ENCODE data around the gene CEBPA.

Gene CEBPA

GRCh38 chr19:33266974-33267484 lies 35.3 kb downstream of the CEBPA start:
- TF ChIP-seq, protein P1, sequence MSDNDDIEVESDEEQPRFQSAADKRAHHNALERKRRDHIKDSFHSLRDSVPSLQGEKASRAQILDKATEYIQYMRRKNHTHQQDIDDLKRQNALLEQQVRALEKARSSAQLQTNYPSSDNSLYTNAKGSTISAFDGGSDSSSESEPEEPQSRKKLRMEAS (IDR thresholded peaks at IDR 0.05; ENCODE audit: low read depth, low read length) = 0 out of 2 replicates have a peak, but pooled peaks have one; percentile 38
- TF ChIP-seq MYC (IDR thresholded peaks at IDR 0.05; ENCODE audit: low read depth, low read length) (peak; percentile 71), POLR2A (IDR thresholded peaks at IDR 0.05; ENCODE audit: extremely low read depth, insufficient read length) (no peak)
- H3K4me3 ChIP-seq (ENCODE audit: low read depth, low read length) = peak overlapping the region; percentile 43
- DNase-seq (ENCODE audit: low read depth) = peak; percentile 91

- TF ChIP-seq MYC (IDR thresholded peaks at IDR 0.05; ENCODE audit: low read depth, low read length) (no peak), CTCF (IDR thresholded peaks at IDR 0.05; ENCODE audit: low read depth, low read length) (no peak)
- TF ChIP-seq, protein P1 (IDR thresholded peaks at IDR 0.05; ENCODE audit: low read depth, low read length) = no peak
- DNase-seq (ENCODE audit: low read depth) = peak; percentile 29
- H3K4me3 ChIP-seq (ENCODE audit: low read depth, low read length) = no peak overlapping the region
These were observed 37.4 kb downstream of the CEBPA start for GRCh38 chr19:33264881-33265445.

GRCh38 chr19:33263325-33264023 lies 38.9 kb downstream of the CEBPA start:
- DNase-seq (ENCODE audit: low read depth) = peak; percentile 88
- no peak overlapping the region for H3K4me3 ChIP-seq (ENCODE audit: low read depth, low read length)
- TF ChIP-seq MYC (IDR thresholded peaks at IDR 0.05; ENCODE audit: low read depth, low read length) (peak; percentile 47), POLR2A (IDR thresholded peaks at IDR 0.05; ENCODE audit: extremely low read depth, insufficient read length) (no peak), CTCF (IDR thresholded peaks at IDR 0.05; ENCODE audit: low read depth, low read length) (no peak)
- TF ChIP-seq, protein P1 (IDR thresholded peaks at IDR 0.05; ENCODE audit: low read depth, low read length) = peak; percentile 75

DNA sequence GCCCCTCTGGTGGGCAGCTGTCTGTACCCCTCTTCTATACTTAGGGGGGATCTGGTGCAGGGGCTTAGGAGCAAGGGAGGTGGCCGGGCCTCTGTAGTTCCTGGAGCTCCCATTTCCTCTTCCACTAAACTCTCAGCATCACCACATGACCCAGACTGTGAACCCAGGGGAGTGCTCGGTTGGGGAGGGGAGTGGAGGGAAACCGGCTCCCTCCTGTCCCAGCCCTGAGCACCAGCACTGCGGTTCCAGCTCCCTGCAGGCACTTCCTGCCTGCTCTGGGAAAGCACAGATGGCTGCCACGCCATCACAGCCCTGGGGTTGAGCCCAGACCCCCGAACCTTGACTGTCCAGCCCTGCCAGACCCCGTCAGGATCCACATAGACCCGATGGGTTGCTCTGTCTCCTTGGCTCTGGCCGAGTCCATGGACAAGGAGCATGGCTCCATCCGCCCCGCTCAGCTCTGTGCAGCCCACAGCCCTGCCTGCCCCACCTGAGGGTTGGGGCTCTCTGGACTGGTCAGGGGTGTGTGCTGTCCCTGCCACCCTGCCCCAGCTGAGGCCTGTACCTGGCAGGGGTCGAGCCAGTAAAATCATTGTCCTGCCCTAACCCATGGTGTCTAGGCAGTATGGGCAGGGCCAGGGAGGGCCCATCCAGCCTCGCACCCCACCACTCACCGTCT lies 40.7 kb downstream of the CEBPA start:
- DNase-seq (ENCODE audit: low read depth) = peak; percentile 76
- TF ChIP-seq POLR2A (IDR thresholded peaks at IDR 0.05; ENCODE audit: extremely low read depth, insufficient read length) (no peak), MYC (IDR thresholded peaks at IDR 0.05; ENCODE audit: low read depth, low read length) (no peak), CTCF (IDR thresholded peaks at IDR 0.05; ENCODE audit: low read depth, low read length) (no peak)
- TF ChIP-seq, protein P1 (IDR thresholded peaks at IDR 0.05; ENCODE audit: low read depth, low read length) = no peak
- no peak overlapping the region for H3K4me3 ChIP-seq (ENCODE audit: low read depth, low read length)

- peak; percentile 95 for DNase-seq (ENCODE audit: low read depth)
- TF ChIP-seq MYC (IDR thresholded peaks at IDR 0.05; ENCODE audit: low read depth, low read length) (peak; percentile 35; the same call in 1 of the 2 replicates), CTCF (IDR thresholded peaks at IDR 0.05; ENCODE audit: low read depth, low read length) (no peak)
- TF ChIP-seq, protein P1 (IDR thresholded peaks at IDR 0.05; ENCODE audit: low read depth, low read length) = peak; percentile 37
- H3K4me3 ChIP-seq (ENCODE audit: low read depth, low read length) = no peak overlapping the region
These were observed 41.5 kb downstream of the CEBPA start for GRCh38 chr19:33260628-33261418.

Measured in NB4 (cell line).